HEK293 (cell line): ENCODE results near the gene NPEPL1.

Experiments used
- CTCF ChIA-PET: fragments of 350-600 bp; formaldehyde crosslinking; extraction: SDS; loops from one replicate; lab custom pipeline; 2021; ENCODE audit warnings: antibody characterized with exemption; lab: Yijun Ruan, JAX
- POLR2A ChIA-PET: fragments of 300-600 bp; formaldehyde crosslinking; extraction: SDS; loops from one replicate; lab custom pipeline; 2020; ENCODE audit warnings: antibody characterized with exemption, inconsistent platforms; lab: Yijun Ruan, JAX
- H3K27ac ChIP-seq: fragments of 200-500 bp; sonication (Bioruptor generic); 2 replicates; pipeline ENCODE4 v1.5.1; 2014; ENCODE audit warnings: low read depth, low read length, control low read depth, inconsistent platforms; ENCODE audit errors: extremely low read depth
- H3K36me3 ChIP-seq, 2 experiments: fragments of 200-500 bp in 1 of 2; sonication (Bioruptor generic) in 1 of 2; 1 replicate in 1 of 2; 2 replicates in 1 of 2; pipeline ENCODE4 v1.5.1; 2014 to 2017; ENCODE audit warnings: inconsistent platforms in 2 of 2, low read length in 2 of 2; ENCODE audit not compliant: control insufficient read depth in 2 of 2, insufficient read depth in 1 of 2
- H3K4me1 ChIP-seq: fragments of 200-500 bp; sonication (Bioruptor generic); 2 replicates; pipeline ENCODE4 v1.5.1; 2014; ENCODE audit warnings: mild to moderate bottlenecking, low read length, inconsistent platforms; ENCODE audit not compliant: control insufficient read depth, insufficient read depth
- H3K4me3 ChIP-seq: 2 replicates; pipeline ENCODE4 v1.5.1; 2011; ENCODE audit warnings: low read depth, mild to moderate bottlenecking, control low read depth, low read length, moderate library complexity
- H3K9me3 ChIP-seq: fragments of 200-500 bp; sonication (Bioruptor generic); 2 replicates; pipeline ENCODE4 v1.5.1; 2014; ENCODE audit warnings: low read depth, low read length, inconsistent platforms; ENCODE audit not compliant: control insufficient read depth, insufficient read depth
- ATF2 ChIP-seq: fragments of 450-650 bp; formaldehyde crosslinking; IDR thresholded peaks from 2 replicates; pipeline ENCODE4 v1.5.1; 2016; ENCODE audit warnings: missing biosample characterization, missing genetic modification characterization, low read depth
- FEZF1 ChIP-seq: fragments of 450-650 bp; formaldehyde crosslinking; IDR thresholded peaks from 2 replicates; pipeline ENCODE4 v1.5.1; 2016; ENCODE audit warnings: missing biosample characterization, missing genetic modification characterization
- HIC1 ChIP-seq: fragments of 450-650 bp; formaldehyde crosslinking; IDR thresholded peaks from 2 replicates; pipeline ENCODE4 v1.5.1; 2016; ENCODE audit warnings: missing biosample characterization, missing genetic modification characterization
- PRDM10 ChIP-seq: fragments of 450-650 bp; formaldehyde crosslinking; IDR thresholded peaks from 2 replicates; pipeline ENCODE4 v1.5.1; 2016; ENCODE audit warnings: missing biosample characterization, missing genetic modification characterization
- REST ChIP-seq: fragments of 450-650 bp; formaldehyde crosslinking; IDR thresholded peaks from 2 replicates; pipeline ENCODE4 v1.5.1; 2016; ENCODE audit warnings: missing biosample characterization, missing genetic modification characterization
- TSHZ1 ChIP-seq: fragments of 450-650 bp; formaldehyde crosslinking; IDR thresholded peaks from 2 replicates; pipeline ENCODE4 v1.5.1; 2016; ENCODE audit warnings: missing biosample characterization, missing genetic modification characterization, borderline replicate concordance
- ZBTB7A ChIP-seq: fragments of 450-650 bp; formaldehyde crosslinking; IDR thresholded peaks from 2 replicates; pipeline ENCODE4 v1.5.1; 2016; ENCODE audit warnings: low read depth, missing biosample characterization, missing genetic modification characterization
- ZNF112 ChIP-seq: fragments of 450-650 bp; formaldehyde crosslinking; IDR thresholded peaks from 2 replicates; pipeline ENCODE4 v1.5.0; 2017; ENCODE audit warnings: missing biosample characterization, missing genetic modification characterization
- ZNF132 ChIP-seq: fragments of 450-650 bp; formaldehyde crosslinking; IDR thresholded peaks from 2 replicates; pipeline ENCODE4 v1.5.1; 2017; ENCODE audit warnings: missing biosample characterization, missing genetic modification characterization, borderline replicate concordance
- ZNF146 ChIP-seq: fragments of 450-650 bp; formaldehyde crosslinking; IDR thresholded peaks from 2 replicates; pipeline ENCODE4 v1.5.1; 2016; ENCODE audit warnings: missing biosample characterization, missing genetic modification characterization
- ZNF24 ChIP-seq: fragments of 450-650 bp; formaldehyde crosslinking; IDR thresholded peaks from 2 replicates; pipeline ENCODE4 v1.5.1; 2016; ENCODE audit warnings: missing biosample characterization, missing genetic modification characterization
- ZNF274 ChIP-seq, 2 experiments: fragments of 200-500 bp in 1 of 2; fragments of 450-650 bp in 1 of 2; sonication (Bioruptor generic) in 1 of 2; formaldehyde crosslinking in 1 of 2; IDR thresholded peaks; 2 replicates each; pipeline versions ENCODE4 v1.5.1 to v1.6.1; 2014 to 2016; ENCODE audit warnings: borderline replicate concordance in 1 of 2, inconsistent platforms in 1 of 2, low read length in 1 of 2, missing biosample characterization in 1 of 2, missing genetic modification characterization in 1 of 2
- ZNF292 ChIP-seq: fragments of 450-650 bp; formaldehyde crosslinking; IDR thresholded peaks from 2 replicates; pipeline ENCODE4 v1.5.1; 2016; ENCODE audit warnings: low read depth, missing biosample characterization, missing genetic modification characterization, borderline replicate concordance
- ZNF394 ChIP-seq: fragments of 450-650 bp; formaldehyde crosslinking; IDR thresholded peaks from 2 replicates; pipeline ENCODE4 v1.5.1; 2016; ENCODE audit warnings: missing biosample characterization, missing genetic modification characterization, mild to moderate bottlenecking, moderate library complexity, borderline replicate concordance
- ZNF555 ChIP-seq: fragments of 450-650 bp; formaldehyde crosslinking; conservative IDR thresholded peaks from 2 replicates; pipeline ENCODE4 v1.5.1; 2017; ENCODE audit warnings: missing biosample characterization, mild to moderate bottlenecking, missing genetic modification characterization, inconsistent platforms
- ZNF747 ChIP-seq: fragments of 450-650 bp; formaldehyde crosslinking; IDR thresholded peaks from 2 replicates; pipeline ENCODE4 v1.5.1; 2016; ENCODE audit warnings: missing biosample characterization, missing genetic modification characterization
- ZNF837 ChIP-seq: fragments of 450-650 bp; formaldehyde crosslinking; IDR thresholded peaks from 2 replicates; pipeline ENCODE4 v1.5.1; 2016; ENCODE audit warnings: missing biosample characterization, missing genetic modification characterization
- TF ChIP-seq, protein P1 (sequence below): fragments of 450-650 bp; formaldehyde crosslinking; IDR thresholded peaks from 2 replicates; pipeline ENCODE4 v1.5.1; 2017; ENCODE audit warnings: missing biosample characterization, mild to moderate bottlenecking, missing genetic modification characterization, moderate library complexity

The NPEPL1 gene

DNA sequence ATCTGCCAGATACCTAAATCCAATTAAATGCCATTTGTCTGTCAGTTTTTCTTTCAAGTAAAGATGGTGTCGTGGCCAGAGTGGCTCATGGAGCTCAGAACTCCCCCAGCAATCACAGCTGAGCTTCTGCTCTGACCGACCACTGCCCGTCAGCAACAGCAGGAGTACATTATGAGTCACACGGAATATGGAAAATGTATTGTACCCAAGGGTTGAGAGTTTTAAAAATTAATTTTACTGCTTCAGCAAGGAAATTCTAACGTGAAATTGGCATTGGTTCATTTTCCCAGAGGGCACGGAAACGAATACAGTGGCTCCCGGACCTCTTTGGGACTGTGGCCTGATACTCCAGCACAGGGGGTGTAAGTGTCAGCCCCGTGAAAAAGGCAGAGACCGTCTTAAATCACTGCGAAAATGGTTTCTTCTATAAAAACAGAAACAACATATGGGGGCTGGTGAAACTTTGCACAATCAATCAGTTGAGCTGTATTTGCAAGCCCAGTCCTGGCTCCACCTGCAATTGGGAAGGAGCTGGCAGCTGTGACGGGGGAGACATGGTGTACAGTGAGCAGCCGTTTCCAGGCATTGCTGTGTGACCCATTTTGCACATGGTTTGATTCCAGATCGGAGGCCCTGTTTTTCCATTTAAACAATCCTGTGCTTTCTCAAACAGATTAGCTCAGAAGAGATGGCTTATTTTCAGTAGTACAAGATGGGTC lies 12.8 kb downstream of the NPEPL1 start:
- POLR2A ChIA-PET, result no interaction called here
- Histone ChIP-seq H3K27ac (no peak overlapping the region), H3K4me1 (no peaks in the 10 kb centered on the region), H3K9me3 (no peaks in the 10 kb centered on the region), H3K4me3 (no peak overlapping the region), H3K36me3 (peaks cover 0 to 35% of the 10 kb centered on the region in 2 experiments; a peak in 1 of 3 replicates)
- TF ChIP-seq REST (tag by site-specific recombination), result no peak
- no peak for TF ChIP-seq ZNF292 (tag by site-specific recombination)
- no peak for TF ChIP-seq ZNF146 (tag by site-specific recombination)
- TF ChIP-seq ZNF837 (tag by site-specific recombination), result no peak
- TF ChIP-seq FEZF1 (tag by site-specific recombination), result no peak
- TF ChIP-seq ATF2 (tag by site-specific recombination), result no peak
- no peak for TF ChIP-seq ZNF132 (tag by site-specific recombination)
- TF ChIP-seq ZNF394 (tag by site-specific recombination), result no peak
- TF ChIP-seq ZNF555 (tag by site-specific recombination), result no peak
- no peak for TF ChIP-seq ZBTB7A (tag by site-specific recombination)
- TF ChIP-seq, protein P1, sequence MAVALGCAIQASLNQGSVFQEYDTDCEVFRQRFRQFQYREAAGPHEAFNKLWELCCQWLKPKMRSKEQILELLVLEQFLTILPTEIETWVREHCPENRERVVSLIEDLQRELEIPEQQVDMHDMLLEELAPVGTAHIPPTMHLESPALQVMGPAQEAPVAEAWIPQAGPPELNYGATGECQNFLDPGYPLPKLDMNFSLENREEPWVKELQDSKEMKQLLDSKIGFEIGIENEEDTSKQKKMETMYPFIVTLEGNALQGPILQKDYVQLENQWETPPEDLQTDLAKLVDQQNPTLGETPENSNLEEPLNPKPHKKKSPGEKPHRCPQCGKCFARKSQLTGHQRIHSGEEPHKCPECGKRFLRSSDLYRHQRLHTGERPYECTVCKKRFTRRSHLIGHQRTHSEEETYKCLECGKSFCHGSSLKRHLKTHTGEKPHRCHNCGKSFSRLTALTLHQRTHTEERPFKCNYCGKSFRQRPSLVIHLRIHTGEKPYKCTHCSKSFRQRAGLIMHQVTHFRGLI (tag by site-specific recombination), result no peak
- TF ChIP-seq ZNF24 (tag by site-specific recombination), result no peak
- TF ChIP-seq ZNF112, result no peak
- TF ChIP-seq PRDM10 (tag by site-specific recombination), result no peak
- no peak for TF ChIP-seq HIC1 (tag by site-specific recombination)
- TF ChIP-seq ZNF274 (IDR thresholded peaks at IDR 0.05; ENCODE audit: low read length), result no peak
- no peak for TF ChIP-seq ZNF274 (tag by site-specific recombination; IDR thresholded peaks at IDR 0.05; ENCODE audit: borderline replicate concordance)
- TF ChIP-seq ZNF747 (tag by site-specific recombination), result no peak
- TF ChIP-seq TSHZ1 (tag by site-specific recombination), result no peak
- CTCF ChIA-PET, result interaction anchor here (0.6 to 1.1 kb wide), 3 partner anchors 16 to 383 kb away, joined by 3 read pairs; no protein-coding TSS in a partner anchor
